ENCODE data around the gene CDCA8. TPM values are rescaled to one million over a fixed set of nuclear protein-coding genes. Genes with fewer than 3 reads are reported as not detected.

Gene CDCA8
- total RNA-seq, 6 experiments from 2014 or later = 20.3 to 44.3 (median 41.3) TPM

- Mint-ChIP-seq H3K27me3 (ENCODE audit: insufficient read depth) (peaks cover 12% of the 10 kb centered on the region), H3K4me3 (no peak overlapping the region), H3K4me1 (ENCODE audit: low read depth) (no peaks in the 10 kb centered on the region), H3K36me3 (ENCODE audit: low read depth) (no peaks in the 10 kb centered on the region), H3K9me3 (no peaks in the 10 kb centered on the region), H3K27ac (no peak overlapping the region)
- no peak for TF ChIP-seq CTCF (IDR thresholded peaks at IDR 0.05)
- DNase-seq = no peak
Observed at GRCh38 chr1:37741130-37741529, 48.8 kb downstream of the CDCA8 start.

- peaks cover 2% of the 10 kb centered on the region for H3K9me3 Mint-ChIP-seq
Observed at GRCh38 chr1:37741662-37742061, 49.3 kb downstream of the CDCA8 start.

GRCh38 chr1:37746806-37747205, 54.5 kb downstream of the CDCA8 start:
- H3K9me3 Mint-ChIP-seq = peaks cover 9% of the 10 kb centered on the region
- H3K36me3 Mint-ChIP-seq (ENCODE audit: low read depth) = no peaks in the 10 kb centered on the region
- peaks cover 15% of the 10 kb centered on the region for H3K27me3 Mint-ChIP-seq (ENCODE audit: insufficient read depth)
- H3K4me1 Mint-ChIP-seq (ENCODE audit: low read depth) = no peaks in the 10 kb centered on the region
- no peak for DNase-seq
- H3K4me3 Mint-ChIP-seq = no peak overlapping the region
- H3K27ac Mint-ChIP-seq = no peak overlapping the region
- no peak for TF ChIP-seq CTCF (IDR thresholded peaks at IDR 0.05)

More at GRCh38 chr1:37741662-37742061, 49.3 kb downstream of the CDCA8 start:
- no peaks in the 10 kb centered on the region for H3K4me1 Mint-ChIP-seq (ENCODE audit: low read depth)
- H3K27me3 Mint-ChIP-seq (ENCODE audit: insufficient read depth) = peaks cover 12% of the 10 kb centered on the region
- H3K36me3 Mint-ChIP-seq (ENCODE audit: low read depth) = no peaks in the 10 kb centered on the region
- H3K4me3 Mint-ChIP-seq = no peak overlapping the region
- no peak for DNase-seq
- H3K27ac Mint-ChIP-seq = no peak overlapping the region
- no peak for TF ChIP-seq CTCF (IDR thresholded peaks at IDR 0.05)

- no peak for TF ChIP-seq CTCF (IDR thresholded peaks at IDR 0.05)
- no peaks in the 10 kb centered on the region for H3K4me1 Mint-ChIP-seq (ENCODE audit: low read depth)
- H3K9me3 Mint-ChIP-seq = peaks cover 9% of the 10 kb centered on the region
- H3K27ac Mint-ChIP-seq = no peak overlapping the region
- no peaks in the 10 kb centered on the region for H3K36me3 Mint-ChIP-seq (ENCODE audit: low read depth)
- DNase-seq = no peak
- peaks cover 27% of the 10 kb centered on the region for H3K27me3 Mint-ChIP-seq (ENCODE audit: insufficient read depth)
- H3K4me3 Mint-ChIP-seq = no peak overlapping the region
Observed at GRCh38 chr1:37748565-37748964, 56.2 kb downstream of the CDCA8 start.

- peak overlapping the region; percentile 24; the same call in 1 of the 2 replicates for H3K4me3 Mint-ChIP-seq
- no peak for TF ChIP-seq CTCF (IDR thresholded peaks at IDR 0.05)
- no peaks in the 10 kb centered on the region for H3K36me3 Mint-ChIP-seq (ENCODE audit: low read depth)
- H3K9me3 Mint-ChIP-seq = peaks cover 2% of the 10 kb centered on the region; the same call in 1 of the 2 replicates
- DNase-seq = no peak
- no peaks in the 10 kb centered on the region for H3K4me1 Mint-ChIP-seq (ENCODE audit: low read depth)
- peaks cover 39% of the 10 kb centered on the region for H3K27me3 Mint-ChIP-seq (ENCODE audit: insufficient read depth)
- no peak overlapping the region for H3K27ac Mint-ChIP-seq
Observed at GRCh38 chr1:37752213-37752582, 59.9 kb downstream of the CDCA8 start.
